Liver (tissue), 9 donors: ENCODE measurements around the gene EXOC6. TPM values are rescaled to one million over a fixed set of nuclear protein-coding genes. Genes with fewer than 3 reads are reported as not detected.

Experiments used
- DNase-seq: peaks from one replicate; pipeline ENCODE4 v3.0.0-alpha.2; 2017; ENCODE audit warnings: low spot score
- H3K27ac ChIP-seq, 2 donors: one replicate each; pipeline ENCODE4 v1.7.0; 2013; ENCODE audit warnings: inconsistent platforms in 2 of 2, low read length in 2 of 2, control low read depth in 1 of 2, low read depth in 1 of 2, mild to moderate bottlenecking in 1 of 2
- H3K27me3 ChIP-seq, 4 donors: one replicate each; pipeline versions ENCODE4 v1.6.1 to v1.7.0; 2013; ENCODE audit warnings: low read length in 3 of 4, inconsistent platforms in 1 of 4, mild to moderate bottlenecking in 1 of 4, moderate library complexity in 1 of 4; ENCODE audit not compliant: control insufficient read depth in 4 of 4, insufficient read depth in 4 of 4
- H3K36me3 ChIP-seq, 4 donors: one replicate each; pipeline versions ENCODE4 v1.6.1 to v1.7.0; 2013; ENCODE audit warnings: low read length in 3 of 4, mild to moderate bottlenecking in 3 of 4, low read depth in 1 of 4, moderate library complexity in 1 of 4; ENCODE audit not compliant: control insufficient read depth in 4 of 4, insufficient read depth in 3 of 4
- H3K4me1 ChIP-seq, 4 donors: one replicate each; pipeline versions ENCODE4 v1.6.1 to v1.7.0; 2013; ENCODE audit warnings: low read length in 3 of 4, mild to moderate bottlenecking in 3 of 4, moderate library complexity in 1 of 4; ENCODE audit not compliant: control insufficient read depth in 4 of 4, insufficient read depth in 4 of 4
- H3K4me3 ChIP-seq, 3 donors: one replicate each; pipeline versions ENCODE4 v1.6.1 to v1.7.0; 2013; ENCODE audit warnings: low read length in 3 of 3, control low read depth in 1 of 3, low read depth in 1 of 3, mild to moderate bottlenecking in 1 of 3
- H3K9ac ChIP-seq, 2 donors: one replicate each; pipeline ENCODE4 v1.7.0; 2013; ENCODE audit warnings: low read length in 2 of 2, mild to moderate bottlenecking in 2 of 2, moderate library complexity in 2 of 2, control low read depth in 1 of 2, low read depth in 1 of 2
- H3K9me3 ChIP-seq, 4 donors: one replicate each; pipeline versions ENCODE4 v1.6.1 to v1.7.0; 2013; ENCODE audit warnings: low read length in 3 of 4; ENCODE audit not compliant: control insufficient read depth in 4 of 4
- ATF3 ChIP-seq: IDR thresholded peaks from 2 replicates; pipeline ENCODE4 v1.6.1; 2016; ENCODE audit warnings: antibody characterized with exemption
- CTCF ChIP-seq: fragments of 150-350 bp; IDR thresholded peaks from 2 replicates; pipeline ENCODE4 v1.5.1; 2017; ENCODE audit warnings: improper control_type of control experiment, low read depth, low read length; ENCODE audit not compliant: missing input control
- EGR1 ChIP-seq, 2 donors: IDR thresholded peaks; 2 replicates each; pipeline ENCODE4 v1.6.1; 2016 to 2018; ENCODE audit warnings: antibody characterized with exemption in 2 of 2, low read depth in 2 of 2
- FOXA1 ChIP-seq: IDR thresholded peaks from 2 replicates; pipeline ENCODE4 v1.6.1; 2016; ENCODE audit warnings: antibody characterized with exemption
- FOXA2 ChIP-seq: IDR thresholded peaks from 2 replicates; pipeline ENCODE4 v1.6.1; 2016; ENCODE audit warnings: antibody characterized with exemption
- JUND ChIP-seq, 2 donors: IDR thresholded peaks; 2 replicates each; pipeline ENCODE4 v1.6.1; 2016; ENCODE audit warnings: antibody characterized with exemption in 2 of 2
- NR2F2 ChIP-seq: IDR thresholded peaks from 2 replicates; pipeline ENCODE4 v1.6.1; 2016; ENCODE audit warnings: antibody characterized with exemption
- RAD21 ChIP-seq, 2 donors: IDR thresholded peaks; 2 replicates each; pipeline ENCODE4 v1.6.1; 2016; ENCODE audit warnings: antibody characterized with exemption in 2 of 2, mild to moderate bottlenecking in 2 of 2
- REST ChIP-seq: IDR thresholded peaks from 2 replicates; pipeline ENCODE4 v1.6.1; 2016; ENCODE audit warnings: antibody characterized with exemption, mild to moderate bottlenecking
- RXRA ChIP-seq, 2 donors: IDR thresholded peaks; 2 replicates each; pipeline ENCODE4 v1.6.1; 2017 to 2018; ENCODE audit warnings: antibody characterized with exemption in 2 of 2, mild to moderate bottlenecking in 1 of 2
- SP1 ChIP-seq: IDR thresholded peaks from 2 replicates; pipeline ENCODE4 v1.6.1; 2018; ENCODE audit warnings: antibody characterized with exemption, mild to moderate bottlenecking
- TAF1 ChIP-seq: conservative IDR thresholded peaks from 2 replicates; pipeline ENCODE4 v1.6.1; 2016; ENCODE audit warnings: antibody characterized with exemption, mild to moderate bottlenecking
- YY1 ChIP-seq: IDR thresholded peaks from 2 replicates; pipeline ENCODE4 v1.6.1; 2016; ENCODE audit warnings: antibody characterized with exemption, mild to moderate bottlenecking
- ZBTB33 ChIP-seq: IDR thresholded peaks from 2 replicates; pipeline ENCODE4 v1.6.1; 2016; ENCODE audit warnings: antibody characterized with exemption
- WGBS: extraction: QIAGEN DNeasy Blood & Tissue Kit; methylation state at CpG from one replicate; pipeline ENCODE4 v1.1.7; 2013; 5-methylcytosine and 5-hydroxymethylcytosine counted together
- polyA plus RNA-seq, 2 donors: library from polyadenylated mRNA; stranded (reverse) in 1 of 2; unstranded in 1 of 2; fragments of 200-250 nt in 1 of 2; fragments of >200 nt in 1 of 2; fragmentation: Nextera tagmentation in 1 of 2; extraction: Ambion mirVana in 1 of 2; gene quantifications; one replicate each; pipeline versions ENCODE4 v1.2.1 to v1.2.3, GENCODE V29; 2013 to 2015
- total RNA-seq, 2 donors: library from RNA; depleted of rRNA; stranded (reverse); fragments of >200 nt; gene quantifications; one replicate each; pipeline ENCODE4 v1.2.3, GENCODE V29; 2014
- donor health status: healthy.
- donor health status: healthy.
- donor health status: healthy.
- donor health status: healthy.
- donor health status: healthy.

Gene EXOC6
- total and polyA plus RNA-seq, 4 donors, result 6.5 to 35.4 (median 8.4) TPM

GRCh38 chr10:92995509-92995908 lies 147.2 kb downstream of the EXOC6 start:
- no peak for DNase-seq
- no peaks in the 10 kb centered on the region for H3K27me3 ChIP-seq
- H3K4me3 ChIP-seq, result no peak overlapping the region
- no peak overlapping the region for H3K9ac ChIP-seq
- no peak overlapping the region for H3K27ac ChIP-seq
- peaks cover 0 to 1% (median 0%) of the 10 kb centered on the region in 4 donors for H3K36me3 ChIP-seq
- TF ChIP-seq ATF3 (no peak), ZBTB33 (no peak), NR2F2 (no peak), RAD21 (IDR thresholded peaks at IDR 0.05) (no peak), TAF1 (no peak), RXRA (IDR thresholded peaks at IDR 0.05) (no peak), JUND (IDR thresholded peaks at IDR 0.05) (no peak)
- no peaks in the 10 kb centered on the region for H3K9me3 ChIP-seq
- no peaks in the 10 kb centered on the region for H3K4me1 ChIP-seq
- 92% methylated on average over 3 of the region's 3 CpGs for WGBS

GRCh38 chr10:92997620-92998019 lies 149.3 kb downstream of the EXOC6 start:
- H3K27me3 ChIP-seq, result no peaks in the 10 kb centered on the region
- no peak overlapping the region for H3K27ac ChIP-seq
- H3K9me3 ChIP-seq, result no peaks in the 10 kb centered on the region
- TF ChIP-seq ZBTB33 (no peak), RXRA (IDR thresholded peaks at IDR 0.05) (no peak)
- peaks cover 0 to 3% (median under 1%) of the 10 kb centered on the region in 4 donors for H3K36me3 ChIP-seq
- no peak overlapping the region for H3K4me3 ChIP-seq
- H3K4me1 ChIP-seq, result no peaks in the 10 kb centered on the region
- no peak for DNase-seq
- no peak overlapping the region for H3K9ac ChIP-seq

GRCh38 chr10:92999191-92999590 lies 150.9 kb downstream of the EXOC6 start:
- 97% methylated on average over 2 of the region's 2 CpGs for WGBS
- Histone ChIP-seq H3K9me3 (no peaks in the 10 kb centered on the region), H3K36me3 (peaks cover 0 to 3% (median under 1%) of the 10 kb centered on the region in 4 donors), H3K4me3 (no peak overlapping the region), H3K27me3 (no peaks in the 10 kb centered on the region), H3K27ac (no peak overlapping the region), H3K9ac (no peak overlapping the region), H3K4me1 (no peaks in the 10 kb centered on the region)
- TF ChIP-seq SP1, result no peak
- no peak for TF ChIP-seq YY1
- TF ChIP-seq TAF1, result no peak
- no peak for TF ChIP-seq RAD21 (IDR thresholded peaks at IDR 0.05)
- no peak for TF ChIP-seq REST
- TF ChIP-seq CTCF, result no peak
- TF ChIP-seq EGR1 (IDR thresholded peaks at IDR 0.05; ENCODE audit: low read depth in 2 of 2), result no peak
- TF ChIP-seq FOXA1, result no peak
- TF ChIP-seq FOXA2, result no peak
- TF ChIP-seq RXRA (IDR thresholded peaks at IDR 0.05), result no peak
- TF ChIP-seq ZBTB33, result no peak
- no peak for TF ChIP-seq ATF3
- DNase-seq, result no peak
